ENCODE data around the gene CBR3.

Gene CBR3

GRCh38 chr21:36184545-36184944, 49.7 kb downstream of the CBR3 start:
- H3K4me3 ChIP-seq (ENCODE audit: low read depth, low read length), result no peak overlapping the region
- TF ChIP-seq, protein P1, sequence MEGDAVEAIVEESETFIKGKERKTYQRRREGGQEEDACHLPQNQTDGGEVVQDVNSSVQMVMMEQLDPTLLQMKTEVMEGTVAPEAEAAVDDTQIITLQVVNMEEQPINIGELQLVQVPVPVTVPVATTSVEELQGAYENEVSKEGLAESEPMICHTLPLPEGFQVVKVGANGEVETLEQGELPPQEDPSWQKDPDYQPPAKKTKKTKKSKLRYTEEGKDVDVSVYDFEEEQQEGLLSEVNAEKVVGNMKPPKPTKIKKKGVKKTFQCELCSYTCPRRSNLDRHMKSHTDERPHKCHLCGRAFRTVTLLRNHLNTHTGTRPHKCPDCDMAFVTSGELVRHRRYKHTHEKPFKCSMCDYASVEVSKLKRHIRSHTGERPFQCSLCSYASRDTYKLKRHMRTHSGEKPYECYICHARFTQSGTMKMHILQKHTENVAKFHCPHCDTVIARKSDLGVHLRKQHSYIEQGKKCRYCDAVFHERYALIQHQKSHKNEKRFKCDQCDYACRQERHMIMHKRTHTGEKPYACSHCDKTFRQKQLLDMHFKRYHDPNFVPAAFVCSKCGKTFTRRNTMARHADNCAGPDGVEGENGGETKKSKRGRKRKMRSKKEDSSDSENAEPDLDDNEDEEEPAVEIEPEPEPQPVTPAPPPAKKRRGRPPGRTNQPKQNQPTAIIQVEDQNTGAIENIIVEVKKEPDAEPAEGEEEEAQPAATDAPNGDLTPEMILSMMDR (IDR thresholded peaks at IDR 0.05; ENCODE audit: low read depth, low read length, missing control alignments), result no peak
- DNase-seq (ENCODE audit: low read depth), result no peak

DNA sequence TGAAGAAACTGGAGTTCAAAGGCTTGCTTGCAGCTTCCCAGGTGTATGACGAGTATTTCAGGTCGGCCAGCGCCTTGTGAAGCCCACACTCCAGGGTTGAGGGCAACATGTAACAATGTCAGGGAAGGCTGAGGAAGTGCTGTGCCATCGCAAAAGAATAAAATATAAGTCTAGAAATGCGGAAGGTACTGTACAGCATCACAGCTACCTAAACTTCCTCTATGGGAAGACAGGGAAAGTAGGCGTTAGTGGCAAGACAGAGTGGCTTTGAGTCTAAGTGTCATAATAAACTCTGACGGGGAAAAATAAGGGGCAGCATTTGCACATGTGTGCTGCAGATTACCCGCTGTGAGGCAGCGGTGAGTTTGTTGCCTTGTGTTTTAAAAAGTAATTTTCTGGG, 50.6 kb downstream of the CBR3 start:
- TF ChIP-seq, protein P1 (IDR thresholded peaks at IDR 0.05; ENCODE audit: low read depth, low read length, missing control alignments), result no peak
- DNase-seq (ENCODE audit: low read depth), result no peak
- H3K4me3 ChIP-seq (ENCODE audit: low read depth, low read length), result no peak overlapping the region

DNA sequence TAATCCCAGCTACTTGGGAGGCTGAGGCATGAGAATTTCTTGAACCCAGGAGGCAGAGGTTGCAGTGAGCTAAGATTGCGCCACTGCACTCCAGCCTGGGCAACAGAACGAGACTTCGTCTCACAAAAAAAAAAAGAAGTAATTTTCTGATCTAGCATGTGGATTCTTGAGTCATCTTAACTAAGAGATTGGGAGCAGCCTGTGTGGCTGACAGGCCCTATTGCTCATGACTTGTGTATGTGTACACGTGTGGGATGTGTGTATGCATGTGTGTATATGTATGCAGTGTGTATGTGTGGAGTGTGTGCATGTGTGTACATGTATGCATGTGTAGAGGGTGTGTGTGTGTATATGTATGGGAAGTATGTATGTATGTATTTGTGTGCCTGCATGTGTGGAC, 51.2 kb downstream of the CBR3 start:
- no peak for DNase-seq (ENCODE audit: low read depth)
- TF ChIP-seq, protein P1 (IDR thresholded peaks at IDR 0.05; ENCODE audit: low read depth, low read length, missing control alignments), result no peak
- H3K4me3 ChIP-seq (ENCODE audit: low read depth, low read length), result no peak overlapping the region

GRCh38 chr21:36186506-36187399, 51.9 kb downstream of the CBR3 start:
- DNase-seq (ENCODE audit: low read depth), result no peak
- TF ChIP-seq, protein P1 (IDR thresholded peaks at IDR 0.05; ENCODE audit: low read depth, low read length, missing control alignments), result no peak
- H3K4me3 ChIP-seq (ENCODE audit: low read depth, low read length), result no peak overlapping the region

DNA sequence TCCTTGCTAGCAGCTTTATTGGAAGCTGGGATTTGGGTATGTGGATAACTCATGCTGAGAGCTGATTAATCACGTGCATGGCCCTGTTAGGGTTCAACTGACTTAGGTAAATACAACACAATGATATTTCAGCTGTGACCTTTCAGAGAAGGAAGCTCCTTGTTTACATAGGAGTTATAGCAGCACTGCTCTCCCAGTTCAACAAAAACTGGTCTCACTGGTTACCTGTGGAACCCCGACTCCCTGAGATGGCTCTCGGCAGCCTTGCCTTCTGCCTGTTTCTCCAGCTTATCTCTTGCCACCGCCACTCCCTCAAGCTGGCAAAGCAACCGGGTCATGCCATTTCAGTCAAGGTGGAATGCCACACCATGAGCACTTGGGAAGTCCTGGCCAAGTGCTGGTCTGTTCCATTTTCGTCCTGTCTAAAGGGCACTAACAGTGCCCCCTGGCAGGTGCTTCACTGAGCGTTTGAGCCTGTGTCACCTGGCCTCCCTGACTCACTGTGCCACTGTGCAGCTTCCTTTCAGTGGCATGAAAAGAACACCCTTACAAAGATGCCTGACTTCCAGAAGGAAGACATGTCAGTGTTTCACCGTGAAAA, 53.3 kb downstream of the CBR3 start:
- no peak overlapping the region for H3K4me3 ChIP-seq (ENCODE audit: low read depth, low read length)
- TF ChIP-seq, protein P1 (IDR thresholded peaks at IDR 0.05; ENCODE audit: low read depth, low read length, missing control alignments), result no peak
- no peak for DNase-seq (ENCODE audit: low read depth)

DNA sequence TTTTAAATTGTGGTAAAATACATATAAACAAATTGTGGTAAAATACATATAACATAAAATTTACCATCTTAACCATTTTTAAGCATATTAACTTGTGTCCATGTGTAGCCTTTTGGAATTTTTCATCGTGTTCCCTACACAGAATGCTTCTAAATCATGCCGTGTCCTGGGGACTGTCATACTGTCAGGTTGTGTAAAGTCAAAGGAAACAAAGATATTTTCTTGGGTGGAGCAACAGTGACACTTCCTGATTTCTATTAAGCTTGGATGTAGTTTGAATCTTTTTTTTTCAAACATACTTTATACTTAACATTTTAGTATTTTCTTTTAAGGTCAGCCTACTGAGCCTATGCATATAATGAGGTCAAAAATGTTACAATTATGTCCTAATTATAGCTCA, 54.1 kb downstream of the CBR3 start:
- TF ChIP-seq, protein P1 (IDR thresholded peaks at IDR 0.05; ENCODE audit: low read depth, low read length, missing control alignments), result no peak
- H3K4me3 ChIP-seq (ENCODE audit: low read depth, low read length), result no peak overlapping the region
- DNase-seq (ENCODE audit: low read depth), result no peak
